ENCODE measurements around the gene KRTAP10-6.
"Not testable (repeated sequence)": the region's sequence is repeated elsewhere in the genome, so short reads cannot be mapped to it uniquely, and the experiment has no call there.

GRCh38 chr21:44591801-44592130, 539 bp downstream of the KRTAP10-6 start:
- TF ChIP-seq CTCF (IDR thresholded peaks at IDR 0.05; ENCODE audit: insufficient read depth, low read length, poor library complexity, severe bottlenecking); EZH2phosphoT487 (conservative IDR thresholded peaks at IDR 0.05; ENCODE audit: low read length): not testable (repeated sequence)
